OCI-LY1 (cell line): ENCODE data around the gene ABCC3.

ENCODE experiments used
- H2AFZ ChIP-seq: fragments of 200-600 bp; sonication (generic), shearing (Covaris generic); 2 replicates; pipeline ENCODE4 v1.6.0; 2014; ENCODE audit warnings: antibody characterized with exemption, mild to moderate bottlenecking, low read length
- H3F3A ChIP-seq: fragments of 200-600 bp; sonication (generic), shearing (Covaris generic); 2 replicates; pipeline ENCODE4 v1.6.0; 2014; ENCODE audit warnings: mild to moderate bottlenecking, antibody characterized with exemption, low read length, moderate library complexity; ENCODE audit not compliant: insufficient read depth
- H3K27ac ChIP-seq: fragments of 200-600 bp; sonication (generic); 2 replicates; pipeline ENCODE4 v1.5.1; 2014; ENCODE audit warnings: low read length, mixed run types, mild to moderate bottlenecking, low read depth; ENCODE audit not compliant: poor library complexity, severe bottlenecking
- H3K27me3 ChIP-seq: fragments of 200-600 bp; sonication (generic); 2 replicates; pipeline ENCODE4 v1.6.0; 2014; ENCODE audit warnings: antibody characterized with exemption, mild to moderate bottlenecking, low read length, moderate library complexity; ENCODE audit not compliant: insufficient read depth
- H3K36me3 ChIP-seq: fragments of 200-600 bp; sonication (generic); 2 replicates; pipeline ENCODE4 v1.6.1; 2014; ENCODE audit warnings: mild to moderate bottlenecking, antibody characterized with exemption, low read length, moderate library complexity, mixed read lengths; ENCODE audit not compliant: insufficient read depth
- H3K4me1 ChIP-seq: fragments of 200-600 bp; sonication (generic); 2 replicates; pipeline ENCODE4 v1.5.1; 2014; ENCODE audit warnings: mild to moderate bottlenecking, low read length, moderate library complexity; ENCODE audit not compliant: insufficient read depth, severe bottlenecking
- H3K4me2 ChIP-seq: fragments of 200-600 bp; sonication (generic), shearing (Covaris generic); 2 replicates; pipeline ENCODE4 v1.6.1; 2014; ENCODE audit warnings: low read length
- H3K4me3 ChIP-seq: fragments of 200-600 bp; sonication (generic); 2 replicates; pipeline ENCODE4 v1.5.1; 2014; ENCODE audit warnings: low read length, low read depth, mild to moderate bottlenecking, mixed read lengths; ENCODE audit not compliant: poor library complexity, severe bottlenecking
- H3K79me2 ChIP-seq: fragments of 200-600 bp; shearing (Covaris generic); 2 replicates; pipeline ENCODE4 v1.6.1; 2016; ENCODE audit warnings: mixed run types, low read length, mixed read lengths; ENCODE audit not compliant: insufficient read depth
- H3K9ac ChIP-seq: fragments of 200-600 bp; sonication (generic), shearing (Covaris generic); 2 replicates; pipeline ENCODE4 v1.6.1; 2014; ENCODE audit warnings: mild to moderate bottlenecking, low read length, mixed read lengths
- H3K9me2 ChIP-seq: fragments of 200-600 bp; sonication (generic), shearing (Covaris generic); 2 replicates; pipeline ENCODE4 v1.6.1; 2014; ENCODE audit warnings: low read depth, mild to moderate bottlenecking, low read length, mixed read lengths
- H3K9me3 ChIP-seq: fragments of 200-600 bp; shearing (Covaris generic); 2 replicates; pipeline ENCODE4 v1.6.1; 2014; ENCODE audit warnings: low read length, mixed read lengths
- H4K20me1 ChIP-seq: fragments of 200-600 bp; sonication (generic), shearing (Covaris generic); 2 replicates; pipeline ENCODE4 v1.6.0; 2016; ENCODE audit warnings: mild to moderate bottlenecking, low read length; ENCODE audit not compliant: insufficient read depth
- EZH2 ChIP-seq: fragments of 200-600 bp; sonication (generic), shearing (Covaris generic); IDR thresholded peaks from 2 replicates; pipeline ENCODE4 v1.8.0; 2017; ENCODE audit warnings: borderline replicate concordance, mixed run types, mild to moderate bottlenecking, antibody characterized with exemption, low read length, moderate library complexity, mixed read lengths
- TF ChIP-seq, protein P1 (sequence below): fragments of 200-600 bp; sonication (generic), shearing (Covaris generic); IDR thresholded peaks from 2 replicates; pipeline ENCODE4 v1.5.1; 2017; ENCODE audit warnings: mild to moderate bottlenecking, antibody characterized with exemption, low read length, moderate library complexity, mixed read lengths

ABCC3 gene

DNA sequence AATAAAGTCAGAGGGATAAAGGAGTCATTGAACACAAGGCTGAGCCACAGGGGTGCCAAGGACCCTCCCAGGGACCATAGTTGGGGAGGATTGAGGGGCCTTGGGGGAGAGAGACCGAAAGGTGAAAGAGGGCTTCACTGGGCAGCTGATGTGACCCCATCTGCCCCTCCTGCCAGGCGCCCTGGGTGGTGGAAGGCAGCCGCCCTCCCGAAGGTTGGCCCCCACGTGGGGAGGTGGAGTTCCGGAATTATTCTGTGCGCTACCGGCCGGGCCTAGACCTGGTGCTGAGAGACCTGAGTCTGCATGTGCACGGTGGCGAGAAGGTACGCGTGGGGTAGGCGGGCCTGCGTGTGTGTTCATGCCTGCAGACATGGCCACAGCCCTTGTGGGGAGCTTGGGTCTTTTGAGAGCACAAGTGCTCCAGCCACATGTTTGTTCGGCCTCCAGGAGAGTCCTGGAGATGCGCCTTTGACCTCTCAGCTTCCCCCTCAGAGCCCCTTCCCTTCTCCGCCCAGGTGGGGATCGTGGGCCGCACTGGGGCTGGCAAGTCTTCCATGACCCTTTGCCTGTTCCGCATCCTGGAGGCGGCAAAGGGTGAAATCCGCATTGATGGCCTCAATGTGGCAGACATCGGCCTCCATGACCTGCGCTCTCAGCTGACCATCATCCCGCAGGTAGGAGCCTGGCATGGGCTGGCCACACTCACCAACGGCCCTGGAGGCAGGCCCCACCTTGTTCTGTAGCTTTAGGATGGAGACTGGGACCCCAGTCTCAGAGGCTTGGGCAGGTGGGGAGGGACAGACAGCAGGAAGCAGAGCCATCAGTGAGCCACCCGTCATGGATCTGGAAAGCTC lies 49.0 kb downstream of the ABCC3 start:
- TF ChIP-seq EZH2, result no peak
- TF ChIP-seq, protein P1, sequence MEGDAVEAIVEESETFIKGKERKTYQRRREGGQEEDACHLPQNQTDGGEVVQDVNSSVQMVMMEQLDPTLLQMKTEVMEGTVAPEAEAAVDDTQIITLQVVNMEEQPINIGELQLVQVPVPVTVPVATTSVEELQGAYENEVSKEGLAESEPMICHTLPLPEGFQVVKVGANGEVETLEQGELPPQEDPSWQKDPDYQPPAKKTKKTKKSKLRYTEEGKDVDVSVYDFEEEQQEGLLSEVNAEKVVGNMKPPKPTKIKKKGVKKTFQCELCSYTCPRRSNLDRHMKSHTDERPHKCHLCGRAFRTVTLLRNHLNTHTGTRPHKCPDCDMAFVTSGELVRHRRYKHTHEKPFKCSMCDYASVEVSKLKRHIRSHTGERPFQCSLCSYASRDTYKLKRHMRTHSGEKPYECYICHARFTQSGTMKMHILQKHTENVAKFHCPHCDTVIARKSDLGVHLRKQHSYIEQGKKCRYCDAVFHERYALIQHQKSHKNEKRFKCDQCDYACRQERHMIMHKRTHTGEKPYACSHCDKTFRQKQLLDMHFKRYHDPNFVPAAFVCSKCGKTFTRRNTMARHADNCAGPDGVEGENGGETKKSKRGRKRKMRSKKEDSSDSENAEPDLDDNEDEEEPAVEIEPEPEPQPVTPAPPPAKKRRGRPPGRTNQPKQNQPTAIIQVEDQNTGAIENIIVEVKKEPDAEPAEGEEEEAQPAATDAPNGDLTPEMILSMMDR, result no peak
- Histone ChIP-seq H3K4me3 (no peak overlapping the region), H3K9ac (no peak overlapping the region), H4K20me1 (no peaks in the 10 kb centered on the region), H3K9me3 (no peaks in the 10 kb centered on the region), H2AFZ (no peak overlapping the region), H3K9me2 (no peaks in the 10 kb centered on the region), H3K79me2 (no peaks in the 10 kb centered on the region), H3K36me3 (no peaks in the 10 kb centered on the region), H3F3A (no peaks in the 10 kb centered on the region), H3K4me2 (no peak overlapping the region), H3K4me1 (no peaks in the 10 kb centered on the region), H3K27me3 (no peaks in the 10 kb centered on the region), H3K27ac (no peak overlapping the region)

- Histone ChIP-seq H3K4me3 (no peak overlapping the region), H3F3A (no peaks in the 10 kb centered on the region), H3K27ac (no peak overlapping the region), H3K79me2 (no peaks in the 10 kb centered on the region), H3K9ac (no peak overlapping the region), H4K20me1 (no peaks in the 10 kb centered on the region), H3K9me2 (no peaks in the 10 kb centered on the region), H3K4me2 (no peak overlapping the region), H2AFZ (no peak overlapping the region), H3K27me3 (no peaks in the 10 kb centered on the region), H3K9me3 (no peaks in the 10 kb centered on the region), H3K4me1 (no peaks in the 10 kb centered on the region), H3K36me3 (no peaks in the 10 kb centered on the region)
- TF ChIP-seq EZH2, result no peak
- TF ChIP-seq, protein P1, result no peak
Observed at GRCh38 chr17:50684288-50684611, 49.6 kb downstream of the ABCC3 start.

- Histone ChIP-seq H3K9me3 (no peaks in the 10 kb centered on the region), H3F3A (no peaks in the 10 kb centered on the region), H3K27me3 (no peaks in the 10 kb centered on the region), H2AFZ (no peak overlapping the region), H3K79me2 (no peaks in the 10 kb centered on the region), H3K4me3 (no peak overlapping the region), H4K20me1 (no peaks in the 10 kb centered on the region), H3K9me2 (no peaks in the 10 kb centered on the region), H3K36me3 (no peaks in the 10 kb centered on the region), H3K27ac (no peak overlapping the region), H3K4me1 (no peaks in the 10 kb centered on the region), H3K9ac (no peak overlapping the region), H3K4me2 (no peak overlapping the region)
- no peak for TF ChIP-seq EZH2
- TF ChIP-seq, protein P1, result no peak
Observed at GRCh38 chr17:50684612-50685333, 50.1 kb downstream of the ABCC3 start.
